ENCODE measurements around the gene AP2S1.
"Not testable (repeated sequence)": the region's sequence is repeated elsewhere in the genome, so short reads cannot be mapped to it uniquely, and the experiment has no call there.

The AP2S1 gene

GRCh38 chr19:46825731-46826055 is 25.0 kb downstream of the AP2S1 start:
- H3K27ac ChIP-seq: no peak overlapping the region
- DNase-seq: no peak
- H3K4me3 ChIP-seq (ENCODE audit: low read depth, low read length): no peak overlapping the region
- H3K27me3 ChIP-seq (ENCODE audit: insufficient read depth, low read depth, severe bottlenecking): no peaks in the 10 kb centered on the region
- no peaks in the 10 kb centered on the region for H3K9me3 ChIP-seq (ENCODE audit: severe bottlenecking)
- no peak for TF ChIP-seq CTCF (IDR thresholded peaks at IDR 0.05; ENCODE audit: low read depth, low read length)
- no peaks in the 10 kb centered on the region for H3K36me3 ChIP-seq

GRCh38 chr19:46824890-46825730 is 25.5 kb downstream of the AP2S1 start:
- DNase-seq: no peak
- H3K27me3 ChIP-seq (ENCODE audit: insufficient read depth, low read depth, severe bottlenecking): no peaks in the 10 kb centered on the region
- TF ChIP-seq CTCF (IDR thresholded peaks at IDR 0.05; ENCODE audit: low read depth, low read length): no peak
- H3K4me3 ChIP-seq (ENCODE audit: low read depth, low read length): no peak overlapping the region
- no peaks in the 10 kb centered on the region for H3K36me3 ChIP-seq
- no peak overlapping the region for H3K27ac ChIP-seq
- H3K9me3 ChIP-seq (ENCODE audit: severe bottlenecking): no peaks in the 10 kb centered on the region

- DNase-seq: peak; percentile 79
- H3K27ac ChIP-seq: peak overlapping the region; percentile 54
- H3K36me3 ChIP-seq: no peaks in the 10 kb centered on the region
- no peak overlapping the region for H3K4me3 ChIP-seq (ENCODE audit: low read depth, low read length)
- H3K9me3 ChIP-seq (ENCODE audit: severe bottlenecking): no peaks in the 10 kb centered on the region
- no peaks in the 10 kb centered on the region for H3K27me3 ChIP-seq (ENCODE audit: insufficient read depth, low read depth, severe bottlenecking)
- peak; percentile 25; the same call in 1 of the 2 replicates for TF ChIP-seq CTCF (IDR thresholded peaks at IDR 0.05; ENCODE audit: low read depth, low read length)
Measured at GRCh38 chr19:46823049-46823448, 27.6 kb downstream of the AP2S1 start.

- DNase-seq; H3K27ac ChIP-seq; H3K9me3 ChIP-seq (ENCODE audit: severe bottlenecking); H3K4me3 ChIP-seq (ENCODE audit: low read depth, low read length); H3K36me3 ChIP-seq; H3K27me3 ChIP-seq (ENCODE audit: insufficient read depth, low read depth, severe bottlenecking): not testable (repeated sequence)
Measured at GRCh38 chr19:46822410-46822787, 28.2 kb downstream of the AP2S1 start.

- peak; percentile 41 for DNase-seq
- Histone ChIP-seq H3K27ac (no peak overlapping the region), H3K9me3 (ENCODE audit: severe bottlenecking) (no peaks in the 10 kb centered on the region), H3K36me3 (no peaks in the 10 kb centered on the region), H3K4me3 (ENCODE audit: low read depth, low read length) (no peak overlapping the region), H3K27me3 (ENCODE audit: insufficient read depth, low read depth, severe bottlenecking) (no peaks in the 10 kb centered on the region)
- TF ChIP-seq CTCF (IDR thresholded peaks at IDR 0.05; ENCODE audit: low read depth, low read length): no peak
Measured at GRCh38 chr19:46821512-46822409, 28.9 kb downstream of the AP2S1 start.

- H3K36me3 ChIP-seq: no peaks in the 10 kb centered on the region
- TF ChIP-seq CTCF (IDR thresholded peaks at IDR 0.05; ENCODE audit: low read depth, low read length): no peak
- H3K4me3 ChIP-seq (ENCODE audit: low read depth, low read length): no peak overlapping the region
- DNase-seq: no peak
- no peak overlapping the region for H3K27ac ChIP-seq
- H3K9me3 ChIP-seq (ENCODE audit: severe bottlenecking): no peaks in the 10 kb centered on the region
- no peaks in the 10 kb centered on the region for H3K27me3 ChIP-seq (ENCODE audit: insufficient read depth, low read depth, severe bottlenecking)
Measured at GRCh38 chr19:46818812-46819211, 31.8 kb downstream of the AP2S1 start.

Measured in WERI-Rb-1 (cell line).